BLaER1 treated with 17β-estradiol and CSF1 and Interleukin-3, amounts not matched to agents 10 nM and 100 nM (cell line): ENCODE results near the gene CCDC91.

ENCODE experiments used
- H3K27ac ChIP-seq, 11 experiments: shearing (Covaris generic); formaldehyde crosslinking; 2 replicates each; pipeline ENCODE4 v1.8.1; 2022
- H3K27me3 ChIP-seq, 11 experiments: shearing (Covaris generic); formaldehyde crosslinking; 2 replicates each; pipeline ENCODE4 v1.8.1; 2022
- H3K36me3 ChIP-seq, 11 experiments: shearing (Covaris generic); formaldehyde crosslinking; 2 replicates each; pipeline ENCODE4 v1.8.1; 2022
- H3K4me1 ChIP-seq, 10 experiments: shearing (Covaris generic); formaldehyde crosslinking; 2 replicates each; pipeline ENCODE4 v1.8.1; 2022
- H3K4me2 ChIP-seq, 11 experiments: shearing (Covaris generic); formaldehyde crosslinking; 2 replicates each; pipeline ENCODE4 v1.8.1; 2022
- H3K4me3 ChIP-seq, 10 experiments: shearing (Covaris generic); formaldehyde crosslinking; 2 replicates each; pipeline ENCODE4 v1.8.1; 2022
- H3K9ac ChIP-seq, 11 experiments: shearing (Covaris generic); formaldehyde crosslinking; 2 replicates each; pipeline ENCODE4 v1.8.1; 2022
- H3K9me3 ChIP-seq, 11 experiments: shearing (Covaris generic); formaldehyde crosslinking; replicated peaks in 1 of 11; 2 replicates each; pipeline ENCODE4 v1.8.1; 2022
- H4K20me1 ChIP-seq, 11 experiments: shearing (Covaris generic); formaldehyde crosslinking; 2 replicates each; pipeline ENCODE4 v1.8.1; 2022
- Cebpa-rat ChIP-seq, 11 experiments: shearing (Covaris generic); IDR thresholded peaks; 2 replicates each; pipeline ENCODE4 v1.8.1; 2022

The CCDC91 gene

GRCh38 chr12:28331130-28331529, 140.9 kb downstream of the CCDC91 start:
- Histone ChIP-seq H3K9me3 (peaks cover 0 to 11% (median 6%) of the 10 kb centered on the region in 11 experiments; a peak in 15 of 22 replicates), H4K20me1 (no peaks in the 10 kb centered on the region), H3K27ac (no peak overlapping the region), H3K27me3 (no peaks in the 10 kb centered on the region), H3K4me2 (no peak overlapping the region), H3K9ac (no peak overlapping the region), H3K36me3 (peaks cover 0 to 8% (median 0%) of the 10 kb centered on the region in 11 experiments; a peak in 3 of 22 replicates), H3K4me1 (no peaks in the 10 kb centered on the region), H3K4me3 (no peak overlapping the region)
- no peak for TF ChIP-seq Cebpa-rat (IDR thresholded peaks at IDR 0.05)

GRCh38 chr12:28340261-28341045, 150.2 kb downstream of the CCDC91 start:
- TF ChIP-seq Cebpa-rat (IDR thresholded peaks at IDR 0.05), result no peak
- Histone ChIP-seq H3K4me1 (no peaks in the 10 kb centered on the region), H3K9me3 (no peaks in the 10 kb centered on the region), H3K9ac (no peak overlapping the region), H3K27me3 (no peaks in the 10 kb centered on the region), H3K4me2 (no peak overlapping the region), H4K20me1 (no peaks in the 10 kb centered on the region), H3K4me3 (no peak overlapping the region), H3K27ac (no peak overlapping the region), H3K36me3 (peaks cover 0 to 8% (median 0%) of the 10 kb centered on the region in 11 experiments; a peak in 3 of 22 replicates)

- no peaks in the 10 kb centered on the region for H3K4me1 ChIP-seq
- no peaks in the 10 kb centered on the region for H4K20me1 ChIP-seq
- no peak for TF ChIP-seq Cebpa-rat (IDR thresholded peaks at IDR 0.05)
- H3K9ac ChIP-seq, result no peak overlapping the region
- no peaks in the 10 kb centered on the region for H3K27me3 ChIP-seq
- peaks cover 0 to 11% (median 0%) of the 10 kb centered on the region in 11 experiments; a peak in 3 of 22 replicates for H3K36me3 ChIP-seq
- no peak overlapping the region for H3K27ac ChIP-seq
- H3K4me3 ChIP-seq, result no peak overlapping the region
- H3K9me3 ChIP-seq, result no peaks in the 10 kb centered on the region
- H3K4me2 ChIP-seq, result no peak overlapping the region
These were observed 153.5 kb downstream of the CCDC91 start for GRCh38 chr12:28343713-28344112.

GRCh38 chr12:28346567-28346966, 156.3 kb downstream of the CCDC91 start:
- no peaks in the 10 kb centered on the region for H4K20me1 ChIP-seq
- H3K9ac ChIP-seq, result no peak overlapping the region
- no peak overlapping the region for H3K27ac ChIP-seq
- no peaks in the 10 kb centered on the region for H3K4me1 ChIP-seq
- no peak for TF ChIP-seq Cebpa-rat (IDR thresholded peaks at IDR 0.05)
- no peaks in the 10 kb centered on the region for H3K27me3 ChIP-seq
- no peak overlapping the region for H3K4me2 ChIP-seq
- peaks cover 3 to 7% (median 4%) of the 10 kb centered on the region in 11 experiments; a peak in 16 of 22 replicates for H3K9me3 ChIP-seq
- peaks cover 0 to 13% (median 4%) of the 10 kb centered on the region in 11 experiments; a peak in 5 of 22 replicates for H3K36me3 ChIP-seq
- H3K4me3 ChIP-seq, result no peak overlapping the region

GRCh38 chr12:28349196-28349595, 158.9 kb downstream of the CCDC91 start:
- no peaks in the 10 kb centered on the region for H3K4me1 ChIP-seq
- peaks cover 9 to 31% (median 18%) of the 10 kb centered on the region in 11 experiments; a peak in 19 of 22 replicates for H3K36me3 ChIP-seq
- H3K27me3 ChIP-seq, result no peaks in the 10 kb centered on the region
- no peaks in the 10 kb centered on the region for H4K20me1 ChIP-seq
- H3K9ac ChIP-seq, result no peak overlapping the region
- H3K9me3 ChIP-seq, result peaks cover 16 to 25% (median 21%) of the 10 kb centered on the region in 11 experiments; a peak in 21 of 22 replicates
- H3K27ac ChIP-seq, result no peak overlapping the region
- no peak overlapping the region for H3K4me3 ChIP-seq
- no peak for TF ChIP-seq Cebpa-rat (IDR thresholded peaks at IDR 0.05)
- H3K4me2 ChIP-seq, result no peak overlapping the region

- Histone ChIP-seq H3K4me2 (no peak overlapping the region), H3K27me3 (no peaks in the 10 kb centered on the region), H3K9me3 (peaks cover 16 to 25% (median 21%) of the 10 kb centered on the region in 11 experiments; a peak in 21 of 22 replicates), H3K9ac (no peak overlapping the region), H3K36me3 (peaks cover 9 to 31% (median 18%) of the 10 kb centered on the region in 11 experiments; a peak in 19 of 22 replicates), H3K27ac (no peak overlapping the region), H3K4me1 (no peaks in the 10 kb centered on the region), H4K20me1 (no peaks in the 10 kb centered on the region), H3K4me3 (no peak overlapping the region)
- no peak for TF ChIP-seq Cebpa-rat (IDR thresholded peaks at IDR 0.05)
These were observed 160.2 kb downstream of the CCDC91 start for GRCh38 chr12:28350502-28350901.

- Histone ChIP-seq H3K36me3 (peaks cover 9 to 31% (median 18%) of the 10 kb centered on the region in 11 experiments; a peak in 19 of 22 replicates), H3K9me3 (peaks cover 16 to 25% (median 21%) of the 10 kb centered on the region in 11 experiments; a peak in 21 of 22 replicates), H4K20me1 (no peaks in the 10 kb centered on the region), H3K4me3 (no peak overlapping the region), H3K9ac (no peak overlapping the region), H3K4me2 (no peak overlapping the region), H3K27ac (no peak overlapping the region), H3K27me3 (no peaks in the 10 kb centered on the region), H3K4me1 (no peaks in the 10 kb centered on the region)
- no peak for TF ChIP-seq Cebpa-rat (IDR thresholded peaks at IDR 0.05)
These were observed 161.2 kb downstream of the CCDC91 start for GRCh38 chr12:28351414-28351813.

GRCh38 chr12:28355161-28355560, 164.9 kb downstream of the CCDC91 start:
- no peak for TF ChIP-seq Cebpa-rat (IDR thresholded peaks at IDR 0.05)
- Histone ChIP-seq H3K9me3 (peaks cover 16 to 25% (median 21%) of the 10 kb centered on the region in 11 experiments; a peak in 21 of 22 replicates), H4K20me1 (no peaks in the 10 kb centered on the region), H3K9ac (no peak overlapping the region), H3K4me1 (no peaks in the 10 kb centered on the region), H3K4me3 (no peak overlapping the region), H3K27ac (no peak overlapping the region), H3K36me3 (peaks cover 9 to 31% (median 18%) of the 10 kb centered on the region in 11 experiments; a peak in 19 of 22 replicates), H3K27me3 (no peaks in the 10 kb centered on the region), H3K4me2 (no peak overlapping the region)

GRCh38 chr12:28360253-28360652, 170.0 kb downstream of the CCDC91 start:
- Histone ChIP-seq H3K36me3 (peaks cover 0 to 17% (median 0%) of the 10 kb centered on the region in 11 experiments; a peak in 4 of 22 replicates), H4K20me1 (no peaks in the 10 kb centered on the region), H3K9ac (no peak overlapping the region), H3K27me3 (no peaks in the 10 kb centered on the region), H3K4me1 (no peaks in the 10 kb centered on the region), H3K9me3 (0 out of 22 replicates have a peak, but pooled peaks cover 0 to 2% (median 0%) of the 10 kb centered on the region in 11 experiments), H3K27ac (no peak overlapping the region), H3K4me2 (no peak overlapping the region), H3K4me3 (no peak overlapping the region)
- TF ChIP-seq Cebpa-rat (IDR thresholded peaks at IDR 0.05), result no peak
